Activated CD8-positive, alpha-beta memory T cell treated with anti-CD3 and anti-CD28 coated beads, Interleukin-2, amount 50 U/mL, for 48 hours (primary cell): ENCODE data around the gene PACSIN1.

ENCODE experiments used
- DNase-seq: peaks from one replicate; pipeline ENCODE4 v3.0.0-alpha.2; 2020

The PACSIN1 gene

DNA sequence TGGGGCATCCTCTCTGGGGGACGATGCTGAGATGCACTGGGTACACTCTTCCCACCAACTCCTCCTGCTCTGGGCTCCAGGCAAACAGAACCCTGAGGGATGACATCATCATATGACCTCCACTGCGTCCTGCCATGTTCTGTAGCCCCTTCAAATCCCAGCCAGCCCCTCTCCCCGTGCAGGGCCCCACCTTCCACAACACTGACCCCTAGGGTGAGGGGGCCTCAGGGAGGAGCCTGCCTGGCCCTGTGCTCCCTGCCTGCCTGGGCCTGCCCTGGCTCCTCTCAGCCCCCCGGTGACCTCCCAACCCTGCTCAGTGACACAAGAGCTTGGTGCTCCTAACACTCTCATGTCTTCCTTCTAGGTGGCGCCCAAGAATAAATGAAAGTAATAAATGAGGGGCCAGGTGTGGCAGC is 99.9 kb downstream of the PACSIN1 start:
- DNase-seq, result no peak

DNA sequence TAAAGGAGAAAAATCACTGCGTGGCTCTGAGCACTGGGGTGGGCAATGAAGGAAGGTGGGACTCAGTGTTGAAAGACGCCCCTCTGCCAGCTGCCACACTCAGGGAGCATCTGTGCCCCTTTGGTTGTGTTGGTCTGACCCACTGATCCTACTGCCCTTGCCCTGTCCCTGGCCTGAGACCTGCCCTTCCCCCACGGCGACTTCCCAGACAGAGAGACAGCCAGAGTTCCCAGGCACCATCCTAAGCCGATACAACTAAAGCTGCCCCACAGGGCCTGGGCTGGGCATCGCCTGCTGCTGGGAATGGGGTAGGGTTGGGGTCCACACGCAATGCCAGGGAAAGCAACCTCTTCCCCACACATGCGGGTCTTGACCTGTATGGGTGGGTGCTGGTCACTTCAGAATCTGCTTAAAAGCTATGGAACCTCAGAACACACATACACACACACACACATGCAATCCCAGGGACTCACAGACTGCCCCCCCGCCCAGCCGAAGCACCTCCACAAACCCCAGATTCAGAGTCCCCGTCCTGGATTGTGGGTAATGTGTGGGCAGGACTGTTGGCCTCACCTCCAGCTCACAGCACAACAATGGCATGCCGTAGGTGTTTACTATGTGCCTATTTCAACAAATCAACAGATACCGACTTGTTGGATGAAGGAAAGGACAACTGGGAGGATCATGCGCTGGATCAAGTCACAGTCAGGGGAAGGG is 101.1 kb downstream of the PACSIN1 start:
- DNase-seq, result no peak

DNA sequence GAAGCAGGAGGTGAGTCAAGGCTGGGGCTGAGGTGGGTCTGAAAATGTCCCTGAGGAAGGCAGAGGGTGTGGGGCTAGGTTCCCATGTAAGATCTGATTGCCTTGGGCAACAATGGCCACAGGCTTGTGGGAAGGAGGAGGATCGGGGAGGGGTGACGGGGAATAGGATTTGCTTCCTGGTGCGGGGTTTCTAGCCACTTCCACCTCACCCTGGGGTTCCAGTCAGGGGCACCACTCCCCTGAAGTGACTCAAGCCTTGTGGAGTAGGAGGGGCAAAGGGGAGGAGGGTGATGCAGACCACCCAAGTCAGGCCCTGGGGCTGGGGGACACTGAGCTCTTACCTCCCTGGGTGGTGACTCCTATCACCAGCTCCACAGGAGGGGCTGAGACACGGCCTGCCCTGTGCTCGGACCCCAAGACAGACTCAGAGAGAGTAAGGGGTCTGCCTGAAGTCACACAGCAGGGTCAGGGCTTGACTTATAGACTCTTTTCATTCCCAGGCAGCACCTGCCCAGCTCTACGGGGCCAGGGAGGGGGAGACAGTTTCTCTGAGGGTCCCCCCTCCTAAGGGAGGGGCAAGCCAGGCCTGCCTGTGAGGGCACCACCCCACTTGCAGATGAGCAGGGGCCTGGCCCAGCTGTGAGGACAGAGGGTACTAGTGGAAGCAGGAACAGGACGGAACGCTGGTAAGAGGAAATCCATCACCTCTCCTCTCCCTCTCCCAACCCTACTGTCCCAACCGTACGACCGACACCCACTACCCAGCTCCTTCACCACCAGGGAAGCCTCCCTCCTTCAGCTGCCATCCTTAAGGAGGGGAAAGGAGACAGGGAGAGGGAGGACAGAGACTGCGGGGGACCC is 102.7 kb downstream of the PACSIN1 start:
- DNase-seq, result no peak

DNA sequence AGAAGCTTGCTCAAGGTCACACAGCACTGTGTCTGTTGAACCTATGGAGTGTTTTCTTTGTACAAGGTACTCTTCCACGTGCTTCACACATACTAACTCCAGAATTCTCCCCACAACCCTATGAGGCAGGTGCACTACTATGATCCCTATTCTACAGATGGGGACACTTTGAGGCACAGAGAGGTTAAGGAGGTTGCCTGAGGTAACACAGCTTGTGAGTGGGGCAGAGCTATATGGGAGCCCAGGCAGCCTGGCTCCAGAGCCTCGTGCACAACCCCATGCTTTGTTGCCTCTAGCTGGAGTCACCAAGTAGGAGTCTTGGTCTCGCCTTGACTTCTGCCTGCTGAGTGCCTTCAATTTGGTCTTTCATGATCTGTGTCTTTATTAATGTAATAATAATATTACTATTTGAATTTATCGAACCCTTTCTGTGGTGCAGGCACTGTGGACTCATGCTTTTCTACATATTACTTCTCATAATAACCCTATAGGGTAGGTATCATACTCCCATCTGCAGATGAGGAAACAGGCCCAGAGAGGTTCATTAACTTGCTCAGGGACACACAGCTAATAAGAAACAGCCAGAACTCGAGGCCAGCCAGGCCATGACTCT is 103.6 kb downstream of the PACSIN1 start:
- no peak for DNase-seq

DNA sequence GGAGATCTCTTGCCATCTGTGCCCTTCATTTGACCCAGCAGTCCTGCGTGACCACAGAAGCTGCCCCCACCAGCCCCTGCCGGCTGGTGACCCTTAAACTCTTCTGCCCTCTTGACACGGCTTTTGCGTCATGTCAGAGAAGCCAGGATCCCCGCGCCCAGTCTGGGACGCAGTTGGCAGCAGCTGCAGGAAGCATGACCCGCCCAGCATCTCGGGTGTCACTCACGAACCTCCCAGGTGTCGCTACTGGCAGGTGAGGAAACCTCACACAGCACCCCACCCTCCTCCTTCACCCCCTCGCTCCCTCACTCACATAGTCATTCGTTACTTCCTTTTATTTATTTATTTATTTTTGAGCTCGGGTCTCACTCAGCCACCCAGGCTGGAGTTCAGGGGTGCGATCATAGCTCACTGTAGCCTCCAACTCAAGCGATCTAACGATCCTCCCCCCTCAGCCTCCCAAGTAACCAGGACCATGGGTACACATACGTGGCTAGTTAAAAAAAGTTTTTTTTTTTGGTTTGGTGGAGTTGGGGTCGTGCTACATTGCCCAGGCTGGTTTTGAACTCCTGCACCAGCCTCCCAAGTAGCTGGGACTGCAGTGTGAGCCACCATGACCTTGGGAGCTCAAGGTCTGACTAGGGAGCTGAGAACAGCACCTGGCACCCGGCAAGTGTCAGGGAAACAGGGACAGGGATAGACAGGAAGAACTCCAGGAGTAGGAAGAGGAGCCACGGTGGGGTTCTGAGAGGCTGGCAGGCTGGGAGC is 104.4 kb downstream of the PACSIN1 start:
- no peak for DNase-seq

DNA sequence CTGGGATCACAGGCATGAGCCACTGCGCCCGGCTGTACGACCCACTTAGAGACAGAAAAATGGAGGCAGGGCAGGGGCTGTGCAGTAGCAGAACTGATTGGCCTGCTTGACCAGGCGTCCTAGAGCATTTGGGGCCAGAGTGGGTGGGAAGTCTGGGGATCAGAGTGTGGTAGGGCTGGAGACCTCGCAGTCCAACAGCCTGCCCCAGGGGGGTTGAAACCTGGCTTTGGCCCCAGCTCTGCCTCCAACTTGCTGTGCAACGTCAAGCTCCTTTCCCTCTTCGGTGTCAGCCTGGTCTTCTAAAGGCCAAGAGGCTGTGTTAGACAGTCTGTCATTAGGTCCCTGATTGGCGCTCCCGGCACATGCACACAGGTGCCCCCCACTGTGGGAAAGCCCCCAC is 105.5 kb downstream of the PACSIN1 start:
- no peak for DNase-seq

DNA sequence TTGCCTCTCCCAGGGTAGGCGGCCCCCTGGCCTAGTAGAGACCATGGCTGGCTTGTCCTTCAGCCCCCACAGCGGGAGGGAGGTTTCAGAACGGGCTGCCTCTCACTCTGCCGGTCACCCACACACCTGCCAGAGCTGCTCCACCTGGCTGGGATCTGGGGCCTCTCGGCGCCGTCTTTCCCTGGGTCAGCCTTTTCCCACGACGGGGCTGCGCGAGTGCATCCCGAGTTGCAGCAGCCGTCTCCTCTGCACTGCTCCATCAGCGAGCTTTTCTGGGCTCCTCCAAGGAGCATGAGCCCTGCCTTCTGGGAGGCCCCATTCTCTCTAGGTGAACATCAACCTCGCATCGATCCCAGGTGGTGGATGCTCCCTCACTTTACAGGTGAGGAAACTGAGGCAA is 106.1 kb downstream of the PACSIN1 start:
- no peak for DNase-seq

DNA sequence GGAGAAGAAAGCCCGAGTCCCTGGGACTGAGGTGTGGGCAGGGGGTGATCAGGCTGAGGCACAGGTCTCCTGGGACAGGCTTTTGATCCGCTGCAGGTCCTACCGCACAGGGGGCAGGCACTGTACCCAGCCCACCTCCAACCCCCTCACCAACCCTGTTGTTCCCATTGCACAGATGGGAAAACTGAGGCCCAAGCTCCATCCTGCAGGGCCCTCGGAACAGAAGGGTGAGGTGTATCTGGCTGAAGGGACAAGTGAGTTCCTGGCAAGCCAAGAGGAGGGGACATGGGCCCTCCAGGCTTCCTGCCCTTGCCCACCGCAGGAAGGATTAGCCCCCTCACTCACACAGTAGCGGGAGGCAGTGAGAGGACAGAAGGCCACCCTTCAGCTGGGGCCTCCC is 106.7 kb downstream of the PACSIN1 start:
- DNase-seq, result no peak

DNA sequence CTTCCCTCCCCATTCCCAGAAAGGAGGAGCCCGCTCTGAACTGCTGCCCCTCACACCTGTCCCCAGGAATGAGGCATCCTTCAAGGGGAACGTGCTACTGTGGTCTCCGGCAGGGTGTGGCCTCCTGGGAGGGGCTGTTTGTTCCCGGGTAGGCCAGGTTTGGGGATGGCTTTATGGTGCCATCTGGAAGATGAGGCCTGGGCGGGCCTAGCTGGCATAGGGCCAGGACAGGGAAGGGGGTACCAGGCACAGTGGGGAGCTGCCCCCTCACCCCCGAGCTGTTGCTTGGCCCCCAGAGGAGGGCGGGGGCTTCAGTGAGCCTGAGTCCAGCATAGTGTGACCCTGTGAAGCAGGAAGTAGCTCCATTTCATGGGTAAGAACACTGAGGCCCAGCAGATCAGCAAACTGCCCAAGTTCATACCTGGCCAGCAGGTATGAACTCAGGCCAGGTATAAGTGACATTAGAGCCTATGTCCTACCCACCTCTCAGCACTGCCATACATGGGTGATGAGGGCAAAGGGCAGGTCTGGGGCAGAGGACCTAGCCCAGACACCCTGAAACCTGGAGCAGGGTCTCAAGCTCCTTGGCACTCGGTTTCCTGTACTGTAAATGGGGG is 107.8 kb downstream of the PACSIN1 start:
- no peak for DNase-seq

DNA sequence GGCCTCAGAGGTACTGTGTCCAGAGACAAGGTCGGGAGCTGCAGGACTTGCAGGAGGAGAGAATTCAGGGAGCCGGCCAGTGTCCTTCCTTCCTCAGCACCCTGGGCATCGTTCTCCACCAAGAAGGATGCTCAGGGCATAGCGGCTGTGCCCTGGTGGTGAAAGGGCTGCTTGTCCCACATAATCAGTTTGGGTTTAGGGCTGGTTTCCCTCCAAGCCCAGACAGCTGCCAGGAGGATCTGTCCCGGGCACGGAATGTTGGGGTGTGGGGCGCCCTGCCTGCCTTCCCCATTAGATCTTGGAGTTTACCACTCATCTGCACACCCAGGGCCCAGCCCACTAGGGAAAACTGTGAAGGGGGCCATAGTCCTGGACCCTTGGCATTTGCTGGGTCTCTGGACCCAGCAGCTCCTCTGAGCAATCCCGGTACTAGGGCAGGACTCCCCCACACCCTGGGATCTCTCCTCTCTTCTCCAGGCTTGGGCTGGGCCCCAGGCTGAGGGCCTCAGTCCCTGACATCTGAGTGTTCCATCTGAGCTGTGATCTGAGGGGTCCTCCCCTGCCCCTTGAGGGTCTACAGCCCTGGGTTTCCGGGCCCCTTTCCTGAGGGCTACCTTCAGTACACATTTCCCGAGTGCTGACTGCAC is 108.9 kb downstream of the PACSIN1 start:
- DNase-seq, result no peak

DNA sequence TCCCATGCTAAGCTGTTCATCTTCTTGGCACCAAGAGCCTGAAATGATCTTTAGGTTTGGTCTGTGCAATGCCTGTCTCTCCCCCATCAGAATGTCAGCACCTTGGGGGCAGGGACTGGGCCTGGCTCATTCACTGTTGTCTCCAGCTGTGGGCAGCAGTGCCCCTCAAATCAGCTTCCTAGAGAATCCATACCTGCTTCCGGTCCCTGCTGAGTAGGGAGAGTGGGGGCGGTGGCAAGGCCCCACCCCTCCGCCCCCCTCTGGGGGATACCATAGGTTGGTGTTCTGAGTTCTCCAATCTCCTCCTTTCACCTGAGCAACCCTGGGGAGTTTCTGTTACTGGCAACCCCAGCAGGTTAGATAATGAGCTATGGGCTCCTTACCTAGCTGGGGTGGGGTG is 109.5 kb downstream of the PACSIN1 start:
- DNase-seq, result no peak

DNA sequence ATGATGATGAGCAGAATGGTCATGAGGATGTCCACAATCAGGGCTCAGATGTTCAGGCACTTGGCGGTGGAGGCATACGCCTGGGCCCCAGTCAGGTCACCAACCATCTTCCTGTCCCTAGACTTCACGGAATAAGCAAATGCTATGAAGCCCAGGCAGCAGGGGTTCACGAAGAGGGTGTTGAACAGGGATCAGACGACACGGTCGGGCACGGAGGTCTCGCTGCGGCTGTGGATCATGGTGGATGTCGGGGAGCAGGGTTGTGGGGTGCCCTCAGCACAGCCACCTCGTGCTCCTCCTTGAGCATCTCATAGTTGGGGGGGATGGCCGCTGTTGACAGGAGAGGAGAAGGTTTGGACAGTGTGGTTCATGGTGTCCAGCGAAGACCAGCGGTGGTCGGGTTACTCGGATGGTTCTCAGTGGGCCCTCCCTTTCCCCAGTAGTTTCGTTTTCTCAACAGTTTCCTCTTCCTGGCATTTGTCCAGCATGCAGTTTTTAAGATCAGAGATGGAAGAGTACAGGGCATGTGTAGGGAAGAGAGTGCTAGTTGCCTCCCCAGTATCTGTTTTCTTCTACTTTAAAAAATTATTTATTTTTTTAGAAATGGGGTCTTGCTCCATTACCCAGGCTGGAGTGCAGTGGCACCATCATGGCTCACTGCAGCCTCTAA is 110.5 kb downstream of the PACSIN1 start:
- DNase-seq, result no peak

DNA sequence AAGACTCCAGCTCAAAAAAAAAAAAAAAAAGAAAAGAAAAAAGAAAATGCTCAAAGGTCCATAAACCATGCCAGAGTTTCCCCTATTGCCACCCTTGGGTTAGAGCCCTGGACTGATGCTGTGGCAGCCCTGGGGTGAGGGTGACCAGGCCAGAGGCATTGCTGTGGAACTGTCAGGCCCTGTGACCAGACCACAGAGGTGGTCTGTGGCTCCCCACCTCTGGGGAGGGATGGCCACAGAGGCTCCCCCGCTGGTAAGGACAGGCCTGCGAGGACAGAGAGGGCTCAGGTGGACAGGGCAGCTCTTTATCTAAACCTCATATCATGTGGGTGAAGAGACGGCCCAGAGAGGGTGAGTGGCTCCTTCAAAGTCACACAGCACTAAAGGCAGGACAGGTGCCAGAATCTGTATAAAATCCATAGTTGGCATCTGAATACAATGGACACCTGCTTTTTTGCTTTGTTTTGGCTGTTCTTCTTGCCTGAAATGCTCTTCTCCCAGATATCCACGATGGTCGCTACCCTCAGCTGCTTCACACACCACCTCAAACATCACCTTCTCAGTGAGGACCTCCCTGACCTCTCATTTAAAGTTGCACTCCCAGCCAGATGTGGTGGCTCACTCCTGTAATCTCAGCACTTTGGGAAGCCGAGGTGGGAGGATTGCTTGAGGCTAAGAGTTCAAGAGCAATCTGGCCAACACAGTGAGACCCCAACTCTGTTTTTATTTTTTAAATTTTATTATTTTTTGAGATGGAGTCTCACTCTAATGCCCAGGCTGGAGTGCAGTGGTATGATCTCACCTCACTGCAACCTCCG is 112.8 kb downstream of the PACSIN1 start:
- no peak for DNase-seq

DNA sequence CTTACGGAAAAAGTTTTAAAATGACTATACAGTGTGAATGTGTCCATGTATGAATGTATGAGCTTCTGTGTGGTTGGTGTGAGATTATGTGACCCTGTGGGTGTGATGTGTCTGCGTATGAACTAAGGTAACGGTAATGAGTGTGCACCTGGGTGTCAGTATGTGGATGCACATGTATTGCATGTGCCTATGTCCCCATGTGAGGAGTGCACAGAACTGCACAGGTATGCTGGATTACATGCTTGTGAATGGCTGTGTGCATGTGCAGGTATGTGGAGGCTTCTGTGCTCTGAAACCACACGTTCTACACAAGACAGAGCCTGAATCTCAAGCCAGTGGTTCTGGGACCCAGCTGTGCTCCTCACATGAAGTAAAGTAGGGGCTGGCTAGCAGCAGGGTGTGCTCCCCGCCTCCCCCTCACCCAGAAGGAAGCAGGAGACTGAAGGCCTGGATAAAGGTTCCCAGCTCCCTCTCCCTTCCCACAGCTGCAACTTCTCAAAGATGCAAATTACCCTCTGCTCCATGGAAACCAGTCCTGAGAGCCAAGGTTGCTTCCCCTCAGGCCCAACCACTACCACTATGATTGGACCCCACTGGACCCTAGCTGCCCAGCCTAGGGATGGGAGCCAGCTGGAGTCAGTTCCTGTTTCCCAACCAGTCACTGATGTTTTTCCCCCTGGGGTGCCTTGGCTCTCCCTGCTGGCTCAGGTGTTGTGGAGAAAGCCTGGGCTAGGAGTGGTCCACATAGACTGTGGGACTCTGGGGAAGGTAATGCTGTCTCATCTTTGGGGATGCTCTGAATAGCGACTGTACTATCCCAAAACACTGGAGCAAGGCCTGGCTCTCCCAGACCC is 115.1 kb downstream of the PACSIN1 start:
- DNase-seq, result no peak

DNA sequence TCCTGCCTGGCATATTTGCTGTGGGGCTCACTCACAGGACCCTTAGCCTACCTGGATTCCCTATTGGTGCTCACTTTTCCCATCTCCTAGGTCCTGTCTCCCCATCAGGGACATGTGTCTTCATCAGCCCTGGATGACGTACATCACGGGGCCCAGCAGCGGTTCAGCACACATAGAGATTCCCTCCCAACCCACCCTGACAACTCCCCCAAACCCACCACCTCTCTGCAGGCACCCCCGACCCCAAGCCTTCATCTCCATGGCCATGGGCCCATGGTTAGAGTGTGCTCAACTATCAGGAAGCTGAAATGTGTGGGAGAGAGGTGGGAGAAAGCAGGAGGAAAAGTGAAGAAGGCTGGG is 115.7 kb downstream of the PACSIN1 start:
- DNase-seq, result no peak

DNA sequence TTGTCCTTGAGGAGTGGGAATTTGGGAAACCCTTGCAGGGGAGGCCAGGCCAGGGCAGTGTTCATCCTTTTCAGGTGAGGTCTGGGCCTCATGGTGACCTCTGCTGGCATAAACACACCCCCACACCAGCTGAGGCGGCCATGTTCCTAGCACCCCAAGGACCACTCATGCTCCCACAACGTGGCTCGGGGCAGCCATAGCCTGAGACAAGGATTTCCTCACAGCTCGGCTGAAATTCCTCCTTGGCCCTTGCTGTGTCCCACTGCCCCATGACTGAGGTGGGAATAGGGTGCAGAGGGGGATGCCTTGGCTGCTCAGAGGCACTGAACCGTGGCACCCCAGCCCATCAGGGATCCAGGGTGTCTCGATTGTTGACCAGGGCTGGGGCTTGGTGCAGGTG is 117.6 kb downstream of the PACSIN1 start:
- DNase-seq, result no peak

DNA sequence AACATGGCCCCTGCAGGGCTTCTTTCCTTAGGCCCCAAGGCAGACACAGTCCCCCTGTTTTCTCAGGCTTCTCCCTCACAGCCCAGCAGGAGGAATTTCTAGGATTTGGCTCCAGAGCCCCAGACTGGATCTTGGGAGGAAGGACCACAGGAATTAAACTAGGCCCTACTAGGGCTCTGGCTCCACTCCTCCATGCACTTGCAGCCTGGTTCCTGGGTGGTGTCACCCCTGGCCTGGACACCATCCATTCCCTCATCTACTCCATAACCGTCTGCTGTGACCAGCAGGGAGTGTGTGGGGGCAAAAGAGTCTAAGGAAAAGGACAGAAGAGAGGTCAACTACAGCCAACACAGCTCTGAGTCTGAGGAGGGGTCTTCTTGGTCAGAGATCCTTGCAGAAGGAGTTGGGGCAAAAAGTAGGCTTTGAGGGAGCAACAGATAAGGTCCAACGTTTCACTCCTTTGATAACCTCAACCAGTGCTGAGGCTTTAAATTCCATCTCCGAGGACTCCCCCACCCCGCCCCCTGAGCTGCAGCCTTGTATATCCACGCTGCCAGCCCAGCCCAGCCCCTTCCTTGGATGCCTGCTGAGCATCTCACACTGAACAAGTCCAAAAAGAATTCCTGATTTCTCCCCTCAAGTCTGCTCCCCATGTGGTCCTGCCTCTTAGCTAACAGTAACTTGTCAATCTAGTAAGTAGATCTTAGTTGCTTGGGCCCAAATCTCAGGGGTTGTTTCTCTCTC is 118.2 kb downstream of the PACSIN1 start:
- DNase-seq, result no peak

DNA sequence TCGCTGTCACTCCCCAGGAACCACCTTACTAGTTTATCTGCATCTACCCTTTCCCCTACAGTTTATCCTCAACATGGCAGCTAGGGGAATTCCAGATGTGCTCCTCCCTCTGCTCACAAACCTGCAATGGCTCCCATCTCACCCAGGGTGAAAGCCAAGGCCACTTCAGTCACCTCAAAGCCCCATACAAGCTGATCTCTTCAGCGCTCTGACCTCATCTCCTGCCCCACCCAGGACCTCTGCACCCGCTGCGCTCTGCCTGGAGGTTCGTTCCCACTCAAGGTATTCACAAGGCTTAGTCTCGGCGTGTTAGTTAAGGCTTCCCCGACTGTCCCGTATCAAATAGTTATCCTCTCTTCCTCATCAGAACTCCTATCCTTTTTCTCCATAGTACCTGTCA is 118.8 kb downstream of the PACSIN1 start:
- no peak for DNase-seq
